Activated effector memory CD4-positive, alpha-beta T cell treated with anti-CD3 and anti-CD28 coated beads, Interleukin-2, amount 50 U/mL, for 16 hours (primary cell): ENCODE results near the gene FHIT.
"Not testable (repeated sequence)": the region's sequence is repeated elsewhere in the genome, so short reads cannot be mapped to it uniquely, and the experiment has no call there.

Experiments used
- DNase-seq: peaks from one replicate; pipeline ENCODE4 v3.0.0-alpha.2; 2020

Gene FHIT

GRCh38 chr3:60912142-60912541, 339.1 kb downstream of the FHIT start:
- no peak for DNase-seq

GRCh38 chr3:60909526-60909925, 341.7 kb downstream of the FHIT start:
- DNase-seq = no peak

- DNase-seq = no peak
These were observed 345.0 kb downstream of the FHIT start for GRCh38 chr3:60906283-60906682.

- no peak for DNase-seq
These were observed 352.9 kb downstream of the FHIT start for GRCh38 chr3:60898321-60898720.

GRCh38 chr3:60893946-60894345, 357.3 kb downstream of the FHIT start:
- no peak for DNase-seq

- DNase-seq = no peak
These were observed 361.0 kb downstream of the FHIT start for GRCh38 chr3:60890226-60890625.

GRCh38 chr3:60888952-60889351, 362.3 kb downstream of the FHIT start:
- DNase-seq = not testable (repeated sequence)

- no peak for DNase-seq
These were observed 363.7 kb downstream of the FHIT start for GRCh38 chr3:60887574-60887973.

- no peak for DNase-seq
These were observed 364.7 kb downstream of the FHIT start for GRCh38 chr3:60886518-60886917.

- no peak for DNase-seq
These were observed 367.2 kb downstream of the FHIT start for GRCh38 chr3:60884005-60884404.

- DNase-seq = no peak
These were observed 374.1 kb downstream of the FHIT start for GRCh38 chr3:60877188-60877587.

- no peak for DNase-seq
These were observed 380.9 kb downstream of the FHIT start for GRCh38 chr3:60870396-60870795.

GRCh38 chr3:60867200-60867599, 384.1 kb downstream of the FHIT start:
- no peak for DNase-seq

GRCh38 chr3:60856257-60857046, 394.8 kb downstream of the FHIT start:
- DNase-seq = no peak

GRCh38 chr3:60855250-60855649, 396.0 kb downstream of the FHIT start:
- DNase-seq = no peak

- DNase-seq = no peak
These were observed 396.5 kb downstream of the FHIT start for GRCh38 chr3:60854791-60855190.

- no peak for DNase-seq
These were observed 403.5 kb downstream of the FHIT start for GRCh38 chr3:60847791-60848190.

GRCh38 chr3:60844256-60844655, 407.0 kb downstream of the FHIT start:
- no peak for DNase-seq

GRCh38 chr3:60841355-60841754, 409.9 kb downstream of the FHIT start:
- DNase-seq = no peak

GRCh38 chr3:60839246-60839645, 412.0 kb downstream of the FHIT start:
- DNase-seq = no peak

GRCh38 chr3:60835796-60836195, 415.5 kb downstream of the FHIT start:
- no peak for DNase-seq

- DNase-seq = no peak
These were observed 422.2 kb downstream of the FHIT start for GRCh38 chr3:60829058-60829457.

GRCh38 chr3:60827666-60828065, 423.6 kb downstream of the FHIT start:
- no peak for DNase-seq

- no peak for DNase-seq
These were observed 424.7 kb downstream of the FHIT start for GRCh38 chr3:60826511-60826910.

- no peak for DNase-seq
These were observed 438.8 kb downstream of the FHIT start for GRCh38 chr3:60812502-60812901.
